Fibroblast of peridontal ligament (primary cell): ENCODE data around the gene PKP1.

Experiments
- DNase-seq: peaks from one replicate; pipeline ENCODE4 v3.0.0-alpha.2; 2010; ENCODE audit errors: extremely low read depth

The PKP1 gene

DNA sequence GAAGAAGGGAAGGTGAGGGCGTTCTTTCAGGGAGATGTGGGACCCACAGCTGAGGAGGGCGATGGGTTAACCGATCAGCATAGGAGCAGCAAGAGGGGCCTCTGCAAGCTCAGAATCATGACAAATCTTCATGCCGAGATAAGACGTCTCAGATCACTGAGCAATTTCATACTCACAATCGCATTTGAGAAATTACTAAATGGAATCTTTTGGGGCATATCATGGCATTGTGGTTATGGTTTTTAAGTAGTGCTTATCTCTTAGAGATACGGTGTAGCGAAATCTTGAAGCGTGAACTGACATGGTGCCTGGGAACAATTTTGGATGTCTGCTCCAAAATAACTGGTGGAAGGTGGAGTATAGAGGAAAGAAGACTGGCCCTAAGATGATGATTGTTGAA is 88.0 kb downstream of the PKP1 start:
- no peak for DNase-seq

GRCh38 chr1:201371792-201372191 is 88.5 kb downstream of the PKP1 start:
- DNase-seq: no peak

DNA sequence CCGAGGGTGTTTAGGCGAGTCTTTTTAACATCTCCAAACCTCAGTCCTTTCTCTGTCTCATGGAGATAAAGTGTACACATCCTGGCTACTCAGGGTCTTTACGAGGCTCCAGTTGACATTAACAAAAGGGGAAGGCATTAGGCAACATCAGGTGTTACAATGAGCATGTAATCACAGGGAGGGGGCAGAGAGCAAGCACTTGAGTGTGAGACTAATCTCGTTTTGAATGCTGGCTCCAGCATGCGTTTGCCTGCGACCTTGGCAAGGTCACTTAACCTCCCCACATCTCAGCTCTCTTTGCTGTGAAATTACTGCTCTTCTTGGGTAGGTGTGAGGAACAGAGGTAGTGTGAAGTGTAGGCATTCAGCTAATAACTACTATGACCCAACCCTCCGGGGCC is 91.1 kb downstream of the PKP1 start:
- DNase-seq: no peak

GRCh38 chr1:201375169-201375568 is 91.9 kb downstream of the PKP1 start:
- no peak for DNase-seq

- DNase-seq: no peak
Measured at GRCh38 chr1:201376107-201376463, 92.8 kb downstream of the PKP1 start.

- no peak for DNase-seq
Measured at GRCh38 chr1:201376464-201377374, 93.4 kb downstream of the PKP1 start.

GRCh38 chr1:201377611-201378092 is 94.3 kb downstream of the PKP1 start, which contains the start of gene TNNT2:
TSS of gene TNNT2 (minus strand) at chr1:201377680. CDS start at chr1:201373254, 4,426 bp downstream.
- DNase-seq: no peak

DNA sequence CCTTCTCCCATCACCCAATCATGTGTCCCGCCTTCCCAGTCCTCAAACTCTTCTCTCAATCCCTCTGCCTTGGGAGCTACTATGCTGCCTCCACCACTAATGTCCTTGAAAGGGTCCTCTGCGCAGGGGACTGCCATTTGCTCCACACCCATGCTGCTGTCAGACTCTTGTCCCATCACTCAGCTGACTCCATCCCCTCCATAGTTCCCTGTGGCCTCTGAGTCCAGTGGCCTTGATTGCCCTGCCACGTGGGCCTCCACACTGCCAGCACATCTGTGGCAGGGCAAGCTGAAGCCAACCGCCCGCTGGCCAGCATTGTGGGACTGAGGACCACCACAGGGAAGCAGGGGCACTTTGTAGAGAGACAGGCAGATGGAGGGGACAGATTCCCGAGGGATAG is 95.5 kb downstream of the PKP1 start:
- no peak for DNase-seq

DNA sequence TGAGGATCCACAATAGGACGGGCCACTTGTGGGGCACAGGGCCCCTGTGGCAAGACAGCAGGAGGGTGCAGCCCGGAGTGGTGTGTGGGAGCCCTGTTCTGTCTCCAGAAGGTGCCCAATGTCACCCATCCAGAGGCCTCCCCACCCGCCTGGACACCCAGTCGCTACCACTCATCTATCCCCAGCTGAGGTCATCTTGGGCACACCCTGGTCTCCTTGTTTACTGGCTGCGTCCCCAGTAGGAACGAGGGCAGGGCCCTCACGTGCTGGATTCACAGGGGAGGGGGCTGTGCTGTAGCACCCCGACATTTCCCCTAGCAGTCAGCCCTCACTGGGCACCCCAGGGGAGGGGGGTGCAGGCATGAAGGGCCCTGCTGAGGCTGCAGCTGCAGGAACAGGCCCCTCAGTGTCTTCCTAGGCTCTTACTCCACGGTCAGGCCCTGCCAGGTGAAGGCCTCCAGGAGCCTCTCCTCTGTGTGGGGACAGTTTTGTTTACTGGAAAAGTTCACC is 96.5 kb downstream of the PKP1 start:
- no peak for DNase-seq

DNA sequence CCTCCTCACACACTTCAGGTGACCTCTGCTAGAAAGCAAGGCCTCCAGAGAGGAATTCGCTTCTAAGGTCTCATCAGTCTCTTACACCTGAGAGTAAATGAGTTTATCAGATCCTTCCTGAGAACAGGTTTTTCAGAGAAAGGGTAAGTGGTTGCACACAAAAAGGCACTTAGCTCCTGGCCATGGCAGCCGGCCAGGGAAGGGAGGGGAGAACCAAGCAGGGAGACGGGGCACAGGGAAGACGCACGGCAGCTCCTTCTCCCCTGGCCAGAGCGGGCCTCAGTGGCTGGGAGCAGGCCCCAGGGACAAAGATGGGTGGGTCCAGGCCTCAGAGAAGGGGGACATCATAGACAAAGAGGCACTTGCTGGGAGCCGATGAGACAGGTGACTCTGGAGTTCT is 97.8 kb downstream of the PKP1 start:
- DNase-seq: no peak
